H1 (cell line): ENCODE measurements around the gene CACNB2.

Experiments
- CHD1 ChIP-seq: IDR thresholded peaks from 2 replicates; pipeline ENCODE4 v1.6.1; 2012; ENCODE audit warnings: low read depth, low read length, improper control_type of control experiment
- GABPA ChIP-seq: IDR thresholded peaks from 2 replicates; pipeline ENCODE4 v1.6.1; 2011; ENCODE audit warnings: mild to moderate bottlenecking, low read length, moderate library complexity, borderline replicate concordance; ENCODE audit not compliant: insufficient read depth
- JUND ChIP-seq: IDR thresholded peaks from 2 replicates; pipeline ENCODE4 v1.6.1; 2011; ENCODE audit warnings: mild to moderate bottlenecking, improper control_type of control experiment, low read length
- KDM1A ChIP-seq: fragments of 200-600, 300-600 bp; sonication (generic); IDR thresholded peaks from 2 replicates; pipeline ENCODE4 v1.7.1; 2016; ENCODE audit warnings: mild to moderate bottlenecking, low read length, borderline replicate concordance
- KDM5A ChIP-seq: fragments of 200-600 bp; IDR thresholded peaks from 2 replicates; pipeline ENCODE4 v1.7.1; 2012; ENCODE audit warnings: mild to moderate bottlenecking, low read length, inconsistent platforms, mixed read lengths
- MAFK ChIP-seq: IDR thresholded peaks from 2 replicates; pipeline ENCODE4 v1.6.1; 2012; ENCODE audit warnings: low read depth, mild to moderate bottlenecking, improper control_type of control experiment, low read length
- NRF1 ChIP-seq: IDR thresholded peaks from 2 replicates; pipeline ENCODE4 v1.6.1; 2011; ENCODE audit warnings: mild to moderate bottlenecking, low read depth, low read length, improper control_type of control experiment
- POLR2A ChIP-seq, 2 experiments: IDR thresholded peaks; 1 replicate in 1 of 2; 2 replicates in 1 of 2; pipeline ENCODE4 v1.6.1; 2011; ENCODE audit warnings: low read depth in 2 of 2, low read length in 2 of 2, mild to moderate bottlenecking in 2 of 2; ENCODE audit errors: control extremely low read depth in 1 of 2
- POLR2AphosphoS5 ChIP-seq: IDR thresholded peaks from 2 replicates; pipeline ENCODE4 v1.6.1; 2011; ENCODE audit warnings: low read depth, low read length
- SUZ12 ChIP-seq: fragments of 200-600 bp; sonication (generic); IDR thresholded peaks from 2 replicates; pipeline ENCODE4 v1.6.1; 2012; ENCODE audit warnings: mild to moderate bottlenecking, inconsistent platforms, low read length, moderate library complexity, mixed read lengths
- ZNF274 ChIP-seq: IDR thresholded peaks from 2 replicates; pipeline ENCODE4 v1.7.0; 2012; ENCODE audit warnings: low read length, borderline replicate concordance; ENCODE audit errors: extremely low read depth
- TF ChIP-seq, protein P1 (sequence below): IDR thresholded peaks from 2 replicates; pipeline ENCODE4 v1.6.1; 2011; ENCODE audit warnings: low read length, improper control_type of control experiment
- TF ChIP-seq, protein P2 (sequence below), 3 experiments: IDR thresholded peaks; 1 replicate in 2 of 3; 2 replicates in 1 of 3; pipeline versions ENCODE4 v1.5.1 to v1.6.1; 2011; ENCODE audit warnings: low read length in 3 of 3, mild to moderate bottlenecking in 3 of 3, inconsistent platforms in 2 of 3, low read depth in 1 of 3, moderate library complexity in 1 of 3; ENCODE audit not compliant: insufficient read depth in 1 of 3; ENCODE audit errors: control extremely low read depth in 1 of 3
- TF ChIP-seq, protein P3 (sequence below): IDR thresholded peaks from 2 replicates; pipeline ENCODE4 v1.6.1; 2012; ENCODE audit warnings: inconsistent platforms

DNA sequence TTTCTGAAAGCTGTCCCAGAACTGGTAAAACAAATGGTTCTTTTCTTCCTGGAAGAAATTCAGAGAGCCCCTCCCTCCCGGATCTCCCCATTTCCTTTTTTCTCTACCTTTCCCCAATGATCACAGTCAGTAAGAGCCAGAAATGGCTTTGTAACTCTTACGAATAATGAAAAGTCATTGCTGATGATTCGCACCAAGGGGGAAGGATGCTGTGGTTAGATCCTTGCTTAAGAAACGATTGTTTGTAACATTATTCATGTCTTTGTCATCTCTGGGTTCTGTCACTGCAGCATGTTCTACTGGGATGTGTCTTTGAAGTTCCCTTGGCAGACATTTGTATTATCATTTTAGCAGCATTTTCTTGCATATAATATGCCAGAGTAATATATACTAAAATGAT is 138.9 kb downstream of the CACNB2 start:
- TF ChIP-seq JUND = no peak
- TF ChIP-seq KDM1A = no peak
- TF ChIP-seq POLR2A (IDR thresholded peaks at IDR 0.05; ENCODE audit: control extremely low read depth in 1 of 2, low read depth in 2 of 2, low read length in 2 of 2) = no peak
- TF ChIP-seq NRF1 = no peak
- TF ChIP-seq MAFK = no peak
- TF ChIP-seq, protein P1, sequence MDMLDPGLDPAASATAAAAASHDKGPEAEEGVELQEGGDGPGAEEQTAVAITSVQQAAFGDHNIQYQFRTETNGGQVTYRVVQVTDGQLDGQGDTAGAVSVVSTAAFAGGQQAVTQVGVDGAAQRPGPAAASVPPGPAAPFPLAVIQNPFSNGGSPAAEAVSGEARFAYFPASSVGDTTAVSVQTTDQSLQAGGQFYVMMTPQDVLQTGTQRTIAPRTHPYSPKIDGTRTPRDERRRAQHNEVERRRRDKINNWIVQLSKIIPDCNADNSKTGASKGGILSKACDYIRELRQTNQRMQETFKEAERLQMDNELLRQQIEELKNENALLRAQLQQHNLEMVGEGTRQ = no peak
- no peak for TF ChIP-seq KDM5A
- TF ChIP-seq CHD1 = no peak
- TF ChIP-seq, protein P2, sequence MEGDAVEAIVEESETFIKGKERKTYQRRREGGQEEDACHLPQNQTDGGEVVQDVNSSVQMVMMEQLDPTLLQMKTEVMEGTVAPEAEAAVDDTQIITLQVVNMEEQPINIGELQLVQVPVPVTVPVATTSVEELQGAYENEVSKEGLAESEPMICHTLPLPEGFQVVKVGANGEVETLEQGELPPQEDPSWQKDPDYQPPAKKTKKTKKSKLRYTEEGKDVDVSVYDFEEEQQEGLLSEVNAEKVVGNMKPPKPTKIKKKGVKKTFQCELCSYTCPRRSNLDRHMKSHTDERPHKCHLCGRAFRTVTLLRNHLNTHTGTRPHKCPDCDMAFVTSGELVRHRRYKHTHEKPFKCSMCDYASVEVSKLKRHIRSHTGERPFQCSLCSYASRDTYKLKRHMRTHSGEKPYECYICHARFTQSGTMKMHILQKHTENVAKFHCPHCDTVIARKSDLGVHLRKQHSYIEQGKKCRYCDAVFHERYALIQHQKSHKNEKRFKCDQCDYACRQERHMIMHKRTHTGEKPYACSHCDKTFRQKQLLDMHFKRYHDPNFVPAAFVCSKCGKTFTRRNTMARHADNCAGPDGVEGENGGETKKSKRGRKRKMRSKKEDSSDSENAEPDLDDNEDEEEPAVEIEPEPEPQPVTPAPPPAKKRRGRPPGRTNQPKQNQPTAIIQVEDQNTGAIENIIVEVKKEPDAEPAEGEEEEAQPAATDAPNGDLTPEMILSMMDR (IDR thresholded peaks at IDR 0.05; ENCODE audit: control extremely low read depth in 1 of 3, insufficient read depth in 1 of 3, low read depth in 1 of 3, low read length in 3 of 3) = no peak
- TF ChIP-seq SUZ12 = no peak
- TF ChIP-seq ZNF274 = no peak
- no peak for TF ChIP-seq GABPA
- no peak for TF ChIP-seq POLR2AphosphoS5
- TF ChIP-seq, protein P3, sequence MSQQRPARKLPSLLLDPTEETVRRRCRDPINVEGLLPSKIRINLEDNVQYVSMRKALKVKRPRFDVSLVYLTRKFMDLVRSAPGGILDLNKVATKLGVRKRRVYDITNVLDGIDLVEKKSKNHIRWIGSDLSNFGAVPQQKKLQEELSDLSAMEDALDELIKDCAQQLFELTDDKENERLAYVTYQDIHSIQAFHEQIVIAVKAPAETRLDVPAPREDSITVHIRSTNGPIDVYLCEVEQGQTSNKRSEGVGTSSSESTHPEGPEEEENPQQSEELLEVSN = no peak
